ENCODE measurements around the gene GXYLT1.

DNA sequence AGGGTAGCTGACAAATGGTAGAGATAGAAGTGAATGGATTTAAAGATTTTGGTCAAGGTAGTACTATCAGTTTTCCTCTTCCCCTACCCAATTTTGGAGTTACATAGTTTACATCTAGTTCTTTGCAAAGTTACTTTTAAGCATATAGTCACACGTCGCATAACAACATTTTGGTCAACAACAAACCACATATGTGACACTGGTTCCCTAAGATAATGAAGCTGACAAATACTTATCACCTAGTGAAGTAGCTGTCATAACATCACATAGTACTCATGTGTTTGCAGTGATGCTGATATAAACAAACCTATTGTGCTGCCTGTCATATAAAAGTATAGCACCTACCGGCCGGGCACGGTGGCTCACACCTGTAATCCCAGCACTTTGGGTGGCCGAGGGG is 48.0 kb upstream of the GXYLT1 start:
- TF ChIP-seq, protein P1, sequence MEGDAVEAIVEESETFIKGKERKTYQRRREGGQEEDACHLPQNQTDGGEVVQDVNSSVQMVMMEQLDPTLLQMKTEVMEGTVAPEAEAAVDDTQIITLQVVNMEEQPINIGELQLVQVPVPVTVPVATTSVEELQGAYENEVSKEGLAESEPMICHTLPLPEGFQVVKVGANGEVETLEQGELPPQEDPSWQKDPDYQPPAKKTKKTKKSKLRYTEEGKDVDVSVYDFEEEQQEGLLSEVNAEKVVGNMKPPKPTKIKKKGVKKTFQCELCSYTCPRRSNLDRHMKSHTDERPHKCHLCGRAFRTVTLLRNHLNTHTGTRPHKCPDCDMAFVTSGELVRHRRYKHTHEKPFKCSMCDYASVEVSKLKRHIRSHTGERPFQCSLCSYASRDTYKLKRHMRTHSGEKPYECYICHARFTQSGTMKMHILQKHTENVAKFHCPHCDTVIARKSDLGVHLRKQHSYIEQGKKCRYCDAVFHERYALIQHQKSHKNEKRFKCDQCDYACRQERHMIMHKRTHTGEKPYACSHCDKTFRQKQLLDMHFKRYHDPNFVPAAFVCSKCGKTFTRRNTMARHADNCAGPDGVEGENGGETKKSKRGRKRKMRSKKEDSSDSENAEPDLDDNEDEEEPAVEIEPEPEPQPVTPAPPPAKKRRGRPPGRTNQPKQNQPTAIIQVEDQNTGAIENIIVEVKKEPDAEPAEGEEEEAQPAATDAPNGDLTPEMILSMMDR (IDR thresholded peaks at IDR 0.05) = no peak
- TF ChIP-seq POLR2AphosphoS5 (IDR thresholded peaks at IDR 0.05) = no peak
